Measurements from ENCODE around the gene SH3GL1. TPM values are rescaled to one million over a fixed set of nuclear protein-coding genes. Genes with fewer than 3 reads are reported as not detected.
"Not testable (repeated sequence)": the region's sequence is repeated elsewhere in the genome, so short reads cannot be mapped to it uniquely, and the experiment has no call there.

The SH3GL1 gene
- total RNA-seq, 1 experiment from 2014 or later = 76.0 TPM

DNA sequence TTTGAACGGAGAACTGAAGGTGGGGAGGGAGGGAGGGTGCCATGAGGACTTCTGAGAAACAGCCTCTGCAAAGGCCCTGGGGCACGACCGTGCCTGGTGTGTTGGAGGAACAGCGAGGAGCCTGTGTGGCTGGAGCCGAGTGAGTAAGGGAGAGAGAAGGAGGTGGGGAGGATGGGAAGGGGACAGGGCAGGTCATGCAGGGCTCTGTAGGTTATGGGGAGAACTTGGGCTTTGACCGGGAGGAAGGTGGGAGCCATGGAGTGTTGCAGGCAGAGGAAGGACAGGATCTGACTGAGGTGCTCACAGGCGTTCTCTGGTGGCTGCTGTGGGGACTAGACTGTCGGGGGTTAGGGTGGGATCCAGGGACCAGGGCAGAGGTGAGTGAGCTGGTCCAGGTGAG, 50.2 kb downstream of the SH3GL1 start:
- Histone ChIP-seq H3K36me3 (no peaks in the 10 kb centered on the region), H3K9me3 (no peaks in the 10 kb centered on the region), H3K27me3 (no peaks in the 10 kb centered on the region), H3K4me3 (no peak overlapping the region)
- no peak for DNase-seq

DNA sequence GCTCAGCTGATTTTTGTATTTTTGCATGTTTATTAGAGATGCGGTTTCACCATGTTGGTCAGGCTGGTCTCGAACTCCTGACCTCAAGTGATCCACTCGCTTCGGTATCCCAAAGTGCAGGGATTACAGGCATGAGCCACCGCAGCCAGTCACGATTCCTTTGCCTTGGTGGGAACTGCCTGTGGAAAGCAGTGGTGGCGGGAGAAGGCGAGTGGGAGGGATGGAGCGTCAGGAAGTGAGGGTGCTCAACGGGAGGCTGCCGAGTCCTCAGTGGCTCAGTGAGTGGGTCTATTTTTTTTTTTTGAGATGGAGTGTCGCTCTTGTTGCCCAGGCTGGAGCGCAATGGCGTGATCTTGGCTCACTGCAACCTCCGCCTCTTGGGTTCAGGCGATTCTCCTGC, 51.1 kb downstream of the SH3GL1 start:
- H3K36me3 ChIP-seq, DNase-seq, H3K27me3 ChIP-seq, H3K9me3 ChIP-seq, H3K4me3 ChIP-seq: not testable (repeated sequence)

DNA sequence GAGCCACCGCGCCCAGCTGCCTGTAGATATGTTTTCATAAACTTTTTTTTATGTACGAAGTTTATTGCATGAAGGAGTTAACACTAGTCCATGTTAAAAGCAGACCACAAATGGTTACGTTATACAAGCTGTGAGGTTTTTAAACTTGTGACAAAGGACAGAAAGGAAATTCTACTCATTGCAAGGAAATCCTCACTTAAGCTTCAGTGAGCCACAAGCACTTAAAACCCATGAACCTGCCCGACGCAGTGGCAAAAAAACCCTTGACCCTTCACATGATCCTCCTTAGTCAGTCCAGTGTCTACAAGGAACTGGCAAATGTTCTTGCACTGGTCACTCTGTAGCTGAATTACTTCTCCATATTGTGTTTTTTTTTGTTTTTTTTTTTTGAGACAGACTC, 52.8 kb downstream of the SH3GL1 start:
- no peak overlapping the region for H3K4me3 ChIP-seq
- H3K36me3 ChIP-seq = no peaks in the 10 kb centered on the region
- no peak for DNase-seq
- no peaks in the 10 kb centered on the region for H3K9me3 ChIP-seq
- H3K27me3 ChIP-seq = no peaks in the 10 kb centered on the region

DNA sequence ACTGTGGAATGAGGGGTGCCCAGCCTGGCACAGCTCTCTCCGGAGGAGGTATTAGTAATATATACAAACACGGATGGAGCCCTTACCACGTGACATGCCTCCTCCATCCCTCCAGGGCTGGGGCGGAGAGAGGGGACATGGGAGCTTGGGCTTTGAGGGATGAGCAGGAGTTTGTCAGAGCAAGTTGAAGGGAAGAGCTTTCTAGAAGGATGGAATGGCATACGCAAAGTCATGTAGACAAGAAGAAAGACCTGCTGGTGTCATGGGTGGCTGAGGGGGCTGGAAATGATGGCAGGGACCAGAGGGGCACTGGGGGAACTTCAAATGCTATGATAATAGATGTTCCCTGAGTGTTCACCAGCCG, 54.3 kb downstream of the SH3GL1 start:
- Histone ChIP-seq H3K9me3 (no peaks in the 10 kb centered on the region), H3K27me3 (no peaks in the 10 kb centered on the region), H3K36me3 (no peaks in the 10 kb centered on the region), H3K4me3 (no peak overlapping the region)
- DNase-seq = no peak

DNA sequence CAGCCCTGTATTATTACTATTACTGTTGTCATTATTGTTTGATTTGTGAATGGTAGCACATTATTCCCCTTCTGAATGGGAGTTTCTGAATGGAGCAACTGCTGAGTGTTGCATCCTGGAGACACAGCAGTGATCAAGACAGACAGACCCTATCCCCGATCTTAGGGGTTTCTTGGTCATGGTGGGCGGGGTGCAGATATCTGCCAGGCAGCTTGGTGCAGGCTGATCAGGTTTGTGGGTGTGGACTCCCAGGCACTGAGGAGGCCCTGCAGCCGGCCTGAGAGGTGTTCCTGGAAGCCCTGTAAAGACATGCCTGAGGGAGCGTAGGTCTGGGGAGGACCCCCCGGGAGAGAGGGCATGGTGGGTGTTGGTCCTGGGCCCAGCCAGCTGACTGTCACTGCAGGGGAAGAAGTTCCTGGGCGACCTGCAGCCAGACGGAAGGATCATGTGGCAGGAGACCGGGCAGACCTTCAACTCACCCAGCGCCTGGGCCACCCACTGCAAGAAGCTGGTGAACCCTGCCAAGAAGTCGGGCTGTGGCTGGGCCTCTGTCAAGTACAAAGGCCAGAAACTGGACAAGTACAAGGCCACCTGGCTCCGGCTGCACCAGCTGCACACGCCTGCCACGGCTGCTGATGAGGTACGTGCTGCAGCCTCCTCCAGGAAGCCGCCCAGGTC, 54.9 kb downstream of the SH3GL1 start:
- DNase-seq = no peak
- no peaks in the 10 kb centered on the region for H3K9me3 ChIP-seq
- H3K4me3 ChIP-seq = no peak overlapping the region

DNA sequence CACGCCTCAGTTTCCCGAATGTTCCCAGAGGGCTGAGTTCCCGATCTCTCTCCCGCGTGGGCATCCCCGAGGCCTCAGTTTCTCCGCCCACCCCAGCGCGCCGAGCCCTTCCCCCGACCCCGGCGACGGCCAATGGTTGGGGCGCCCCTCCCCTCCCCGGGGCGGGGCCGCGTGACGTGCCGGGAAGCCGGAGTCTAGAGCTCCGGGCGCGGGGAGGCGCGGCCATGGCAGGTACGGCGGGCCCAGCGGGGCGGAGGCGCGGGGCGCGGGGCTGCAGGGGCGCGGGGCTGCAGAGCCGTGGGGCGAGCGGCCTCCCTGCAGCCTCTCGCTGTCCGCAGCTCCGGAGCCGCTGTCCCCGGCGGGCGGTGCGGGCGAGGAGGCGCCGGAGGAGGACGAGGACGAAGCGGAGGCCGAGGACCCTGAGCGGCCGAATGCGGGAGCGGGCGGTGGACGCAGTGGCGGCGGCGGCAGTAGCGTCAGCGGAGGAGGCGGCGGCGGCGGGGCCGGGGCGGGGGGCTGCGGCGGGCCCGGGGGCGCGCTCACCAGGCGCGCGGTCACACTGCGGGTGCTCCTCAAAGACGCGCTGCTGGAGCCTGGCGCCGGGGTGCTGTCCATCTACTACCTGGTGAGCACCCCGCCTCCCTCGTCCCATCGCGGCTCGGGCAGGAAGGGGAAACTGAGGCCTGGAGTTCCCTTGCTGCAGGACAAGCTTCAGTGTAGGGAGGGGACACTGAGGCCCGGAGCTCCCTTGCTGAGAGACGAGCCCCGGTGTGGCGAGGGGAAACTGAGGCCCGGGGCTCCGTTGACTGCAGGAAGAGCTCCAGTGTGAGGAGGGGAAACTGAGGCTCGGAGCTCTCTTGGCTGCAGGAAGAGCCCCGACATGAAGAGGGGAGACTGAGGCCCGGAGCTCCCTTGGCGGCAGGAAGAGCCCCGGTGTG, 56.7 kb downstream of the SH3GL1 start, which contains the start of gene MPND:
Gene MPND (plus strand): TSS at position 193 of the 938 bp plus-strand sequence. CDS start 32 bp downstream, at position 225.
- Histone ChIP-seq H3K36me3 (no peaks in the 10 kb centered on the region), H3K9me3 (no peaks in the 10 kb centered on the region), H3K4me3 (peak within 1 kb of the TSS; percentile 64), H3K27me3 (no peaks in the 10 kb centered on the region)
- DNase-seq = peak; percentile 73

More for the DNA sequence above, 54.9 kb downstream of the SH3GL1 start:
- no peaks in the 10 kb centered on the region for H3K36me3 ChIP-seq
- no peaks in the 10 kb centered on the region for H3K27me3 ChIP-seq

DNA sequence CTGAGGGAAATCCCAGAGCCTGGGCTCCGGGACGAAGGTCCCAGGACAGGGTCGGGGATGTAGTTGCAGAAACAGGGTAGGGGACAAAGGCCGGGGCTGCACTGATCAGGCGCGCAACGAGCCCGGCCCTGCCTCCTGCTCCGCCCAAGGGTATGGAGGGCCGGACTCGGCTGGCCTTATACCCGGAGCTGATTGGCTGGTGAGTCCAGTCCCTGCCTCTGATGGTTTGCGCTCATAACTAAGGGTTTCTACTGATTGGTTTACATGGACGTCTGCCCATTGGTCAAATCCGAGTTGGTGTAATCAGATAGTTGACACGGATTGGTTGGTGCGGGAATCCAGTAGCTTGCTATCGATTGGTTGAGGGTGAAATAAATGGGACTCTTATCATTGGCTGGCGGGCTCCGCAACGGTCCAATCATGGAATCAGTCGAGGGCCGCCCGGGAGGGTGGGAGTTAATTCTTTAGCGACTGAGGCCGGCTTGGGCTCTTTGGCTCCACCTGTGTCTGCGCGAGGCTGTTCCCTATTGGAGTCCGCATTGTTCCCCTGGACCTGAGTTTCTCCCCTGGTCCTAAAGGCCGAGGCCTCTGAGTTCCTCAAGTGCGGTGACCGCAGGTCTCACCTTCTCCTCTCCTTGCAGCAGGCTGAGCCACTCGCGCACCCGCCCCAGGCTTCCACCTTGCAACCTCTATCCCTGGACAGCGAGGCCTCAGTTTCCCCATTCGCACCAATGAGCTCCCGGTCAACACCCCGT, 57.6 kb downstream of the SH3GL1 start:
- H3K9me3 ChIP-seq = no peaks in the 10 kb centered on the region
- H3K27me3 ChIP-seq = no peaks in the 10 kb centered on the region
- peak; percentile 94 for DNase-seq
- peak overlapping the region; percentile 64 for H3K4me3 ChIP-seq
- H3K36me3 ChIP-seq = no peaks in the 10 kb centered on the region

DNA sequence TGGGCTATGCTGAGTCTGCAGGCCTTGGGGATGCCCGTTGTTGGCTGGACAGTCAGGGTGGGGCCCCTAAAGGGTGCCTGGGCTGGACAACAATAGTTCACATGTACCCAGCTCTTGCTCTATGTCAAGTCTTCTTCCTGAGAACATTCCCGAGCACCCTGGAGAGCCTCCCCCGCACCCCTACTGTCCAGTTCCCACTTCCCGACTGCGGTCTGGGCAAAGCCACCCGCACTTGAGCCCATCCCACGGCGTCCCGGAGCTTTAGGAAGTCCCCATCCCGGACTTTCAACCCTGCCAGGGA, 58.1 kb downstream of the SH3GL1 start:
- peak overlapping the region; percentile 64 for H3K4me3 ChIP-seq
- no peak for DNase-seq
- no peaks in the 10 kb centered on the region for H3K27me3 ChIP-seq
- H3K36me3 ChIP-seq = no peaks in the 10 kb centered on the region
- H3K9me3 ChIP-seq = no peaks in the 10 kb centered on the region

DNA sequence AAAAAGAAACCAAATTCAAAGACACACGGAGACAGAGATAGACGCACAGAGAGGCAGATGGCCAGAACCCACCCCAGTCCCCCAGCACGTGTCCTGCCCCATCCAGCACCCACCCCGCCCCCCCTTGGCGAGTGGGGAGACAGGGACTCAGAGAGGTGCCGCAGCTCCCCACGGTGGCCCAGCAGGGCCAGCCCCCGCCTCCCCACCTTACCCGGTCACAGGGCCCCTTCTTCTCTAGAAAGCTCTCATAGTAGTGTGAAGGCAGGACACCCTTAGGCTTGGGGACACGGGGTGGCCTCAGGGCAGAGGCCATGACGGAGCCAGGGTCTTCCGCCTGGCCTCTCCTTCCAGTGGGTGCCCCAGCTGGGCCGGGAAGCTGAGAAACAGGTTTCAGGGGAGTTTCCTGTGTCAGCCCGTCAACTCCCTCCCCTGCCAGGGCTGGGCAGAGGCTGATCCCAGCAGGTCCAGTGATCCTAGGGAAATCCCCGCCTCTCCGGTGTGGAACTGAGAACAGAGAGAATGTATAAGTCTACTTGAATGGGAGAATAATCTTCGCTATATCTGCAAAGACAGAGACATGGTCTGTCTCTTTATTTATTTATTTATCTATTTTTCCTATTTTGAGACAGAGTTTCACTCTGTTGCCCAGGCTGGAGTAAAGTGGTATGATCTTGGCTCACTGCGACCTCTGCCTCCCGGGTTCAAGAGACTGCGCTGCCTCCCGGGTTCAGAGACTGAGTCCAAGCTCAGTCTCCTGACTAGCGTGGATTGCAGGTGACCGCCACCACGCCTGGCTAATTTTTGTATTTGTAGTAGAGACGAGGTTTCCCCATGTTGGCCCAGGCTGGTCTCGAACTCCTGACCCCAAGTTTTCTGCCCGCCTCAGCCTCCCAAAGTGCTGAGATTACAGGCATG, 61.6 kb downstream of the SH3GL1 start, which contains the start of gene STAP2:
Gene STAP2 (minus strand): TSS at position 387 of the 915 bp plus-strand sequence. CDS start 74 bp downstream, at position 313.
- H3K4me3 ChIP-seq = no peak within 1 kb of the TSS
- H3K27me3 ChIP-seq = no peaks in the 10 kb centered on the region
- no peaks in the 10 kb centered on the region for H3K36me3 ChIP-seq
- H3K9me3 ChIP-seq = no peaks in the 10 kb centered on the region
- DNase-seq = no peak

DNA sequence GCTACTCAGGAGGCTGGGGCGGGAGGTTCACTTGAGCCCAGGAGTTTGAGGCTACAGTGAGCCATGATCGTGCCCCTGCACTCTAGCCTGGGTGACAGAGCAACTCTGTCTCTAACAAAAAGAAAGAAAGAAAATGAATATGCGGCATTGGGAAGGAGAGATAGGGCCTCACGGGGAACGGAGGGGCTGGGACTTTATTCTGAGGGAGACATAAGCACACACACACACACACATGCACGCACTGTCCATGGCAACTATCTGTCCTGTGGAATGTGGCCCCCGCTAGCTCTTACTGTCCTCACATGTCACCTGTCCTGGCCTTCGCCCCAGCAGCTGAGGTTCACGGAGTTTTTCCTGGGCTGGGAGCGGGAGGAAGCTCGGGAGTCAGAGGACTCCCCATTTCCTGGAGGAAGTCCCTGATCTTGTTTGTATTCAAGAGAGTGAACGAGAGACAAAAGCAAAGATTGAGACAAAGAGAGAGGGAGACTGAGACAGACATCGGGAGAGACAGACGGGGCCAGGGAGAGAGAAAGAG, 62.4 kb downstream of the SH3GL1 start:
- DNase-seq = no peak

DNA sequence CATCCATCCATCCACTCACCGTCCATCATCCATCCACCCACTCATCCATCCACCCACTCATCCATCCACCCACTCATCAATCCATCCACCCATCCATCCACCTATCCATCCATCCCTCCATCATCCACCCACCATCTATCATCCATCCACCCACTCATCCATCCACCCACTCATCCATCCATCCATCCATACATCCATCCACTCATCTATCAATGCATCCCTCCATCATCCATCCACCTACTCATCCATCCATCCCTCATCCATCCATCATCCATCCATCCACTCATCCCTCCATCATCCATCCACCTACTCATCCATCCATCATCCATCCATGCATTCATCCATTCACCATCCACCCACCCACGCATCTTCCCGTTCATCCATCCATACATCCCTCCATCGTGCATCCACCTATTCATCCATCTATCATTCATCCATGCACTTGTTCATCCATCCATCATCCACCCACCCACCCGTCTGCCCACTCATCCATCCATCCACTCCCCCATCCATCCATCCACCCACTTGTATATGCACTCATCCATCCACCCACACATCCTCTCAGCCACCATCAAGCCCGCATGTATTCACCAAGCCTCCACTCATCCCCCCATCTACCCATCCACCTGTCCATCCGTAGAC, 65.3 kb downstream of the SH3GL1 start:
- H3K27me3 ChIP-seq = no peaks in the 10 kb centered on the region
- H3K36me3 ChIP-seq = no peaks in the 10 kb centered on the region
- H3K9me3 ChIP-seq = no peaks in the 10 kb centered on the region
- no peak for DNase-seq
- no peak overlapping the region for H3K4me3 ChIP-seq

More for the DNA sequence above, 62.4 kb downstream of the SH3GL1 start:
- Histone ChIP-seq H3K27me3 (no peaks in the 10 kb centered on the region), H3K4me3 (no peak overlapping the region), H3K36me3 (no peaks in the 10 kb centered on the region), H3K9me3 (no peaks in the 10 kb centered on the region)

DNA sequence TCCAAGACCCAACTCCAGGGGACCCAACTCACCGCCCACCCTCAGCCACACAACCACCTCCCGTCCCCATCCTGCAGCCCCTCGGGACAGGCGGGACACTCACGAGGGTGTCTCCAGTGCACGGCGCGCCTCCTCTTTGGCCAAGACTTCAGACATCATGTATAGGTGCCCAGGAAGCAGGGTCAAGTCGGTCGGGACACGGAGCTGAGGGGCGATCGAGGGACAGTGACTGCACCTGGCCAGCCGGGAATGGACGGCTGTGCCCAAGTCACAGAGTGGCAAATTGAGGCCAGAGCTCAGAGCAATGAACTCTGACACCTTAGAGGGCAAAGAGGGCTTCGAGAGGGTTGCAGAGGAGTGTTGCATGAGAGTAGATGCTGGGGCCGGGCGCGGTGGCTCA, 70.5 kb downstream of the SH3GL1 start:
- Histone ChIP-seq H3K4me3 (no peak overlapping the region), H3K9me3 (no peaks in the 10 kb centered on the region), H3K27me3 (no peaks in the 10 kb centered on the region; the same call in 1 of the 2 replicates), H3K36me3 (no peaks in the 10 kb centered on the region)
- no peak for DNase-seq

DNA sequence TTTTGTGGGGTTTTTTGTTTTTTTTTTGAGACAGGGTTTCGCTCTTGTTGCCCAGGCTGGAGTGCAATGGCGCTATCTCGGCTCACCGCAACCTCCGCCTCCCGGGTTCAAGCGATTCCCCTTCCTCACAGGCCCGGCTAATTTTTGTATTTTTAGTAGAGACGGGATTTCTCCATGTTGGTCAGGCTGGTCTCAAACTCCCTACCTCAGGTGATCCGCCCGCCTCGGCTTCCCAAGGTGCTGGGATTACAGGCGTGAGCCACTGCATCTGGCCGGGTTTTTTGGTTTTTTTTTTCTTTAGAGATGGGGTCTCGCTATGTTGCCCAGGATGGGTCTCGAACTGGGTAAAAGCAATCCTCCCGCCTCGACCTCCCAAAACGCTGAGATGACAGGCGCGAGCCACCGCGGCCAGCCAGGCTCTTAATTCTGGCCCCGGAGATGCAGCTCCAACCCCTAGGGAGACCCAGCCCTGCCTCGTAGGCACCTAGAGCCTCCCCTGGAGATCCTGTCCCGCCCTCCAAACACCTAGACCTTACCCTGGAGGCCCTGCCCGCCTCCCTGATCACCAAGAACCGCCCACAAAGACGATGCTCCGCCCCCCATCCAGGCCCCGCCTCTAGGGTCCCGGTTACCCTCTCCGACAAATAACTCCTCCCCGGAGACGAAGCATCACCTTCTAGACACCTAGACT, 71.2 kb downstream of the SH3GL1 start:
- not testable (repeated sequence) for DNase-seq, H3K36me3 ChIP-seq, H3K27me3 ChIP-seq, H3K9me3 ChIP-seq, H3K4me3 ChIP-seq

DNA sequence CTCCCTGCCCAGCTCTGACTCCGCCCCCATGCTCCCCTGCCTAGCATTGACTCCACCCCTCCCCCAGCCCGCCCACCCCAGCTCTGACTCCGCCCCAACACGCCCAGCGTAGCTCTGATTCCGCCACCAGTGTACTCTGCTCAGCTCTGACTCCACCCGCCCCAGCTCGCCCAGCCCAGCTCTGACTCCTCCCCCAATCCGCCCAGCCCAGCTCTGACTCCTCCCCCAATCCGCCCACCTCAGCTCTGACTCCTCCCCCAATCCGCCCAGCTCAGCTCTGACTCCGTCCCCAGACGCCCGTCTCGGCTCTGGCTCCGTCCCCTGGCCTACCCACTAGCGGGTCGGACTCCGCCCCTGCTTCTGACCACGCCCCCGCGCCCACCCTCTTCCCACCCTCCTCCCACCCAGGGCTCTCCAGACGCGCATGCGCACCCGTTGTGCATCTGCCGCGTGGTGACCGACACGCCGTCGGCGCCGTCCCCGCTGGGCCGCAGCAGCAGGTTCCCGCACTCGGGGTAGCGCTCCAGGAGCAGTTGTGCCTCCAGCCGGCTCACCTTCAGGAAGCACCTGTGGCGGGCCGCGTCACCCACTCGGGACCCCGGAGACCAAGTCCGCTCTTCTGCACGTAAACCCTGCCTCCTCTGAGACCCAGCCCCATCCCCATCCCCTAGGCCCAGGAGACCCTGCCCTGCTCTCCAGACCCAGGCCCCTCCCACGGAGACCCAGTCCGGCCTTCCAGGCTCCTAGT, 71.9 kb downstream of the SH3GL1 start:
- H3K4me3 ChIP-seq = no peak overlapping the region
- H3K9me3 ChIP-seq = no peaks in the 10 kb centered on the region
- peak; percentile 30 for DNase-seq
- H3K36me3 ChIP-seq = no peaks in the 10 kb centered on the region
- no peaks in the 10 kb centered on the region; the same call in 1 of the 2 replicates for H3K27me3 ChIP-seq
